ENCODE measurements around the gene PHACTR3.

Gene PHACTR3

GRCh38 chr20:59632541-59633113 is 28.3 kb downstream of the PHACTR3 start:
- Histone ChIP-seq H3K9me3 (ENCODE audit: low read length) (no peaks in the 10 kb centered on the region), H3F3A (ENCODE audit: insufficient read depth, low read length) (no peaks in the 10 kb centered on the region), H2AFZ (ENCODE audit: low read length) (no peak overlapping the region), H3K4me2 (ENCODE audit: low read length) (no peak overlapping the region), H3K36me3 (ENCODE audit: insufficient read depth, low read length) (no peaks in the 10 kb centered on the region), H3K4me3 (ENCODE audit: low read depth, low read length, poor library complexity, severe bottlenecking) (no peak overlapping the region), H3K9me2 (ENCODE audit: low read depth, low read length) (no peaks in the 10 kb centered on the region), H3K27ac (ENCODE audit: low read depth, low read length, poor library complexity, severe bottlenecking) (no peak overlapping the region), H3K4me1 (ENCODE audit: insufficient read depth, low read length, severe bottlenecking) (no peaks in the 10 kb centered on the region), H3K79me2 (ENCODE audit: insufficient read depth, low read length) (no peaks in the 10 kb centered on the region), H4K20me1 (ENCODE audit: insufficient read depth, low read length) (no peaks in the 10 kb centered on the region), H3K9ac (ENCODE audit: low read length) (no peak overlapping the region), H3K27me3 (ENCODE audit: insufficient read depth, low read length) (no peaks in the 10 kb centered on the region)
- TF ChIP-seq CTCF (IDR thresholded peaks at IDR 0.05; ENCODE audit: low read length), result no peak
- no peak for TF ChIP-seq EZH2 (IDR thresholded peaks at IDR 0.05; ENCODE audit: borderline replicate concordance, low read length)

- no peaks in the 10 kb centered on the region for H4K20me1 ChIP-seq (ENCODE audit: insufficient read depth, low read length)
- no peaks in the 10 kb centered on the region for H3K9me2 ChIP-seq (ENCODE audit: low read depth, low read length)
- H3K4me2 ChIP-seq (ENCODE audit: low read length), result no peak overlapping the region
- TF ChIP-seq EZH2 (IDR thresholded peaks at IDR 0.05; ENCODE audit: borderline replicate concordance, low read length) (no peak), CTCF (IDR thresholded peaks at IDR 0.05; ENCODE audit: low read length) (no peak)
- H3K9ac ChIP-seq (ENCODE audit: low read length), result no peak overlapping the region
- H3K79me2 ChIP-seq (ENCODE audit: insufficient read depth, low read length), result no peaks in the 10 kb centered on the region
- H3K4me3 ChIP-seq (ENCODE audit: low read depth, low read length, poor library complexity, severe bottlenecking), result no peak overlapping the region
- no peaks in the 10 kb centered on the region for H3K4me1 ChIP-seq (ENCODE audit: insufficient read depth, low read length, severe bottlenecking)
- H3K9me3 ChIP-seq (ENCODE audit: low read length), result no peaks in the 10 kb centered on the region
- H3K36me3 ChIP-seq (ENCODE audit: insufficient read depth, low read length), result no peaks in the 10 kb centered on the region
- no peaks in the 10 kb centered on the region for H3K27me3 ChIP-seq (ENCODE audit: insufficient read depth, low read length)
- no peak overlapping the region for H3K27ac ChIP-seq (ENCODE audit: low read depth, low read length, poor library complexity, severe bottlenecking)
- H3F3A ChIP-seq (ENCODE audit: insufficient read depth, low read length), result no peaks in the 10 kb centered on the region
- H2AFZ ChIP-seq (ENCODE audit: low read length), result no peak overlapping the region
These were observed 29.4 kb downstream of the PHACTR3 start for GRCh38 chr20:59633656-59634251.

GRCh38 chr20:59634435-59635005 is 30.2 kb downstream of the PHACTR3 start:
- Histone ChIP-seq H3K9me2 (ENCODE audit: low read depth, low read length) (no peaks in the 10 kb centered on the region), H3K27ac (ENCODE audit: low read depth, low read length, poor library complexity, severe bottlenecking) (no peak overlapping the region), H3K27me3 (ENCODE audit: insufficient read depth, low read length) (no peaks in the 10 kb centered on the region), H3K79me2 (ENCODE audit: insufficient read depth, low read length) (no peaks in the 10 kb centered on the region), H3K4me1 (ENCODE audit: insufficient read depth, low read length, severe bottlenecking) (no peaks in the 10 kb centered on the region), H4K20me1 (ENCODE audit: insufficient read depth, low read length) (no peaks in the 10 kb centered on the region), H3K4me2 (ENCODE audit: low read length) (no peak overlapping the region), H2AFZ (ENCODE audit: low read length) (no peak overlapping the region), H3K4me3 (ENCODE audit: low read depth, low read length, poor library complexity, severe bottlenecking) (no peak overlapping the region), H3F3A (ENCODE audit: insufficient read depth, low read length) (no peaks in the 10 kb centered on the region), H3K9ac (ENCODE audit: low read length) (no peak overlapping the region), H3K36me3 (ENCODE audit: insufficient read depth, low read length) (no peaks in the 10 kb centered on the region), H3K9me3 (ENCODE audit: low read length) (no peaks in the 10 kb centered on the region)
- TF ChIP-seq EZH2 (IDR thresholded peaks at IDR 0.05; ENCODE audit: borderline replicate concordance, low read length), result no peak
- no peak for TF ChIP-seq CTCF (IDR thresholded peaks at IDR 0.05; ENCODE audit: low read length)

All from OCI-LY1 (cell line).